HEK293 (cell line): ENCODE data around the gene FARSA.

Experiments
- CTCF ChIA-PET: fragments of 350-600 bp; formaldehyde crosslinking; extraction: SDS; loops from one replicate; lab custom pipeline; 2021; ENCODE audit warnings: antibody characterized with exemption; lab: Yijun Ruan, JAX
- POLR2A ChIA-PET: fragments of 300-600 bp; formaldehyde crosslinking; extraction: SDS; loops from one replicate; lab custom pipeline; 2020; ENCODE audit warnings: antibody characterized with exemption, inconsistent platforms; lab: Yijun Ruan, JAX
- H3K27ac ChIP-seq: fragments of 200-500 bp; sonication (Bioruptor generic); 2 replicates; pipeline ENCODE4 v1.5.1; 2014; ENCODE audit warnings: low read depth, low read length, control low read depth, inconsistent platforms; ENCODE audit errors: extremely low read depth
- H3K36me3 ChIP-seq, 2 experiments: fragments of 200-500 bp in 1 of 2; sonication (Bioruptor generic) in 1 of 2; 1 replicate in 1 of 2; 2 replicates in 1 of 2; pipeline ENCODE4 v1.5.1; 2014 to 2017; ENCODE audit warnings: inconsistent platforms in 2 of 2, low read length in 2 of 2; ENCODE audit not compliant: control insufficient read depth in 2 of 2, insufficient read depth in 1 of 2
- H3K4me1 ChIP-seq: fragments of 200-500 bp; sonication (Bioruptor generic); 2 replicates; pipeline ENCODE4 v1.5.1; 2014; ENCODE audit warnings: mild to moderate bottlenecking, low read length, inconsistent platforms; ENCODE audit not compliant: control insufficient read depth, insufficient read depth
- H3K4me3 ChIP-seq: 2 replicates; pipeline ENCODE4 v1.5.1; 2011; ENCODE audit warnings: low read depth, mild to moderate bottlenecking, control low read depth, low read length, moderate library complexity
- H3K9me3 ChIP-seq: fragments of 200-500 bp; sonication (Bioruptor generic); 2 replicates; pipeline ENCODE4 v1.5.1; 2014; ENCODE audit warnings: low read depth, low read length, inconsistent platforms; ENCODE audit not compliant: control insufficient read depth, insufficient read depth
- KLF16 ChIP-seq: fragments of 450-650 bp; formaldehyde crosslinking; IDR thresholded peaks from 2 replicates; pipeline ENCODE4 v1.5.1; 2017; ENCODE audit warnings: missing biosample characterization, missing genetic modification characterization
- SP3 ChIP-seq: fragments of 450-650 bp; formaldehyde crosslinking; IDR thresholded peaks from 2 replicates; pipeline ENCODE4 v1.5.1; 2016; ENCODE audit warnings: missing biosample characterization, missing genetic modification characterization
- SP7 ChIP-seq: fragments of 450-650 bp; formaldehyde crosslinking; IDR thresholded peaks from 2 replicates; pipeline ENCODE4 v1.5.1; 2016; ENCODE audit warnings: missing biosample characterization, missing genetic modification characterization
- TCF7L2 ChIP-seq: IDR thresholded peaks from 2 replicates; pipeline ENCODE4 v1.6.1; 2011; ENCODE audit warnings: low read depth, mild to moderate bottlenecking, inconsistent platforms, low read length, moderate library complexity, borderline replicate concordance
- WT1 ChIP-seq: fragments of 450-650 bp; formaldehyde crosslinking; IDR thresholded peaks from 2 replicates; pipeline ENCODE4 v1.5.1; 2016; ENCODE audit warnings: missing biosample characterization, missing genetic modification characterization
- ZNF157 ChIP-seq: fragments of 450-650 bp; formaldehyde crosslinking; IDR thresholded peaks from 2 replicates; pipeline ENCODE4 v1.5.1; 2016; ENCODE audit warnings: missing biosample characterization, missing genetic modification characterization
- ZNF266 ChIP-seq: fragments of 450-650 bp; formaldehyde crosslinking; IDR thresholded peaks from 2 replicates; pipeline ENCODE4 v1.5.1; 2016; ENCODE audit warnings: missing biosample characterization, missing genetic modification characterization, low read depth
- ZNF394 ChIP-seq: fragments of 450-650 bp; formaldehyde crosslinking; IDR thresholded peaks from 2 replicates; pipeline ENCODE4 v1.5.1; 2016; ENCODE audit warnings: missing biosample characterization, missing genetic modification characterization, mild to moderate bottlenecking, moderate library complexity, borderline replicate concordance
- ZNF426 ChIP-seq: fragments of 450-650 bp; formaldehyde crosslinking; IDR thresholded peaks from 2 replicates; pipeline ENCODE4 v1.5.1; 2017; ENCODE audit warnings: missing biosample characterization, missing genetic modification characterization, mild to moderate bottlenecking, inconsistent platforms, moderate library complexity
- ZNF544 ChIP-seq: fragments of 450-650 bp; formaldehyde crosslinking; IDR thresholded peaks from 2 replicates; pipeline ENCODE4 v1.5.0; 2017; ENCODE audit warnings: missing biosample characterization, missing genetic modification characterization
- ZNF670 ChIP-seq: fragments of 450-650 bp; formaldehyde crosslinking; IDR thresholded peaks from 2 replicates; pipeline ENCODE4 v1.5.1; 2016; ENCODE audit warnings: missing biosample characterization, missing genetic modification characterization, low read depth
- ZNF785 ChIP-seq: fragments of 450-650 bp; formaldehyde crosslinking; IDR thresholded peaks from 2 replicates; pipeline ENCODE4 v1.5.1; 2016; ENCODE audit warnings: missing biosample characterization, missing genetic modification characterization
- TF ChIP-seq, protein P1 (sequence below): fragments of 450-650 bp; formaldehyde crosslinking; IDR thresholded peaks from 2 replicates; pipeline ENCODE4 v1.5.1; 2016; ENCODE audit warnings: missing biosample characterization, missing genetic modification characterization, borderline replicate concordance
- TF ChIP-seq, protein P2 (sequence below): fragments of 450-650 bp; formaldehyde crosslinking; IDR thresholded peaks from 2 replicates; pipeline ENCODE4 v1.5.1; 2016; ENCODE audit warnings: missing biosample characterization, missing genetic modification characterization
- TF ChIP-seq, protein P3 (sequence below): fragments of 450-650 bp; formaldehyde crosslinking; IDR thresholded peaks from 2 replicates; pipeline ENCODE4 v1.5.1; 2016; ENCODE audit warnings: missing biosample characterization, missing genetic modification characterization
- TF ChIP-seq, protein P4 (sequence below): fragments of 450-650 bp; formaldehyde crosslinking; IDR thresholded peaks from 2 replicates; pipeline ENCODE4 v1.5.1; 2016; ENCODE audit warnings: missing biosample characterization, missing genetic modification characterization
- TF ChIP-seq, protein P5 (sequence below): fragments of 450-650 bp; formaldehyde crosslinking; IDR thresholded peaks from 2 replicates; pipeline ENCODE4 v1.5.1; 2017; ENCODE audit warnings: missing biosample characterization, missing genetic modification characterization
- TF ChIP-seq, protein P6 (sequence below): fragments of 450-650 bp; formaldehyde crosslinking; IDR thresholded peaks from 2 replicates; pipeline ENCODE4 v1.5.1; 2016; ENCODE audit warnings: missing biosample characterization, missing genetic modification characterization

Gene FARSA

DNA sequence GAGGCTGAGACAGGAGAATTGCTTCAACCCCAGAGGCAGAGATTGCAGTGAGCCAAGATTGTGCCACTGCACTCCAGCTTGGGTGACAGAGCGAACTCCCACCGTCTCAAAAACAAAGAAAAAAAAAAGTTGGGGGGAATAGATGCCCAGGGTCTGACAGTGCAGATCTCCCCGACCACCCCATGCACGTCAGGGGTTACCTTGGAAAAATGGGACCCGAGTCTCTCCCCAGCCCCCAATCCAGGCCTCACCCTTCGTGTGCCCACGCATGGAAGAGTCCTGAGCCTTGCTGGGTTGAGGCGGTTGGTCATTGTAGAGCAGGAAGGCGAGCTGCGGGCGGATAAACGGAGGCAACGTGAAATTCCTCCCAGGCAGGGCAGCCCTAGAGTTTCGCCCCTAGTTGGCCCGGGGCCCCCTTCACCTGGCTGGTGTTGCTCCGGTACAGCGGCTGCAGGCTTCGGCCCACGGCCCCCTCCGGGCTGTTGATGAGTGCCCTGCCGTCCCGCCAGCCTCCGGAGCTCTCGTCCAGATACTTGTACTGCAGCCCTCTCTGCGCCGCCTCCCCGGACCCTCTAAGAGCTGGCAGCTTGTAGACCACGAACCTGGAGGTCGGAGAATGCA, 52.9 kb downstream of the FARSA start (continued):
- TF ChIP-seq WT1 (tag by site-specific recombination): no peak
- no peak for TF ChIP-seq ZNF266
- 0 out of 2 replicates have a peak, but pooled peaks have one; percentile 33 for TF ChIP-seq SP7 (tag by site-specific recombination)
- TF ChIP-seq, protein P1, sequence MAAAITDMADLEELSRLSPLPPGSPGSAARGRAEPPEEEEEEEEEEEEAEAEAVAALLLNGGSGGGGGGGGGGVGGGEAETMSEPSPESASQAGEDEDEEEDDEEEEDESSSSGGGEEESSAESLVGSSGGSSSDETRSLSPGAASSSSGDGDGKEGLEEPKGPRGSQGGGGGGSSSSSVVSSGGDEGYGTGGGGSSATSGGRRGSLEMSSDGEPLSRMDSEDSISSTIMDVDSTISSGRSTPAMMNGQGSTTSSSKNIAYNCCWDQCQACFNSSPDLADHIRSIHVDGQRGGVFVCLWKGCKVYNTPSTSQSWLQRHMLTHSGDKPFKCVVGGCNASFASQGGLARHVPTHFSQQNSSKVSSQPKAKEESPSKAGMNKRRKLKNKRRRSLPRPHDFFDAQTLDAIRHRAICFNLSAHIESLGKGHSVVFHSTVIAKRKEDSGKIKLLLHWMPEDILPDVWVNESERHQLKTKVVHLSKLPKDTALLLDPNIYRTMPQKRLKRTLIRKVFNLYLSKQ (tag by site-specific recombination): no peak
- TF ChIP-seq, protein P2, sequence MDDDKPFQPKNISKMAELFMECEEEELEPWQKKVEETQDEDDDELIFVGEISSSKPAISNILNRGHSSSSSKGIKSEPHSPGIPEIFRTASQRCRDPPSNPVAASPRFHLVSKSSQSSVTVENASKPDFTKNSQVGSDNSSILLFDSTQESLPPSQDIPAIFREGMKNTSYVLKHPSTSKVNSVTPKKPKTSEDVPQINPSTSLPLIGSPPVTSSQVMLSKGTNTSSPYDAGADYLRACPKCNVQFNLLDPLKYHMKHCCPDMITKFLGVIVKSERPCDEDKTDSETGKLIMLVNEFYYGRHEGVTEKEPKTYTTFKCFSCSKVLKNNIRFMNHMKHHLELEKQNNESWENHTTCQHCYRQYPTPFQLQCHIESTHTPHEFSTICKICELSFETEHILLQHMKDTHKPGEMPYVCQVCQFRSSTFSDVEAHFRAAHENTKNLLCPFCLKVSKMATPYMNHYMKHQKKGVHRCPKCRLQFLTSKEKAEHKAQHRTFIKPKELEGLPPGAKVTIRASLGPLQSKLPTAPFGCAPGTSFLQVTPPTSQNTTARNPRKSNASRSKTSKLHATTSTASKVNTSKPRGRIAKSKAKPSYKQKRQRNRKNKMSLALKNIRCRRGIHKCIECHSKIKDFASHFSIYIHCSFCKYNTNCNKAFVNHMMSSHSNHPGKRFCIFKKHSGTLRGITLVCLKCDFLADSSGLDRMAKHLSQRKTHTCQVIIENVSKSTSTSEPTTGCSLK (tag by site-specific recombination): no peak
- TF ChIP-seq, protein P3, sequence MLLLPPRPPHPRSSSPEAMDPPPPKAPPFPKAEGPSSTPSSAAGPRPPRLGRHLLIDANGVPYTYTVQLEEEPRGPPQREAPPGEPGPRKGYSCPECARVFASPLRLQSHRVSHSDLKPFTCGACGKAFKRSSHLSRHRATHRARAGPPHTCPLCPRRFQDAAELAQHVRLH (tag by site-specific recombination): peak; percentile 76
- no peak for TF ChIP-seq ZNF785 (tag by site-specific recombination)
- TF ChIP-seq, protein P4, sequence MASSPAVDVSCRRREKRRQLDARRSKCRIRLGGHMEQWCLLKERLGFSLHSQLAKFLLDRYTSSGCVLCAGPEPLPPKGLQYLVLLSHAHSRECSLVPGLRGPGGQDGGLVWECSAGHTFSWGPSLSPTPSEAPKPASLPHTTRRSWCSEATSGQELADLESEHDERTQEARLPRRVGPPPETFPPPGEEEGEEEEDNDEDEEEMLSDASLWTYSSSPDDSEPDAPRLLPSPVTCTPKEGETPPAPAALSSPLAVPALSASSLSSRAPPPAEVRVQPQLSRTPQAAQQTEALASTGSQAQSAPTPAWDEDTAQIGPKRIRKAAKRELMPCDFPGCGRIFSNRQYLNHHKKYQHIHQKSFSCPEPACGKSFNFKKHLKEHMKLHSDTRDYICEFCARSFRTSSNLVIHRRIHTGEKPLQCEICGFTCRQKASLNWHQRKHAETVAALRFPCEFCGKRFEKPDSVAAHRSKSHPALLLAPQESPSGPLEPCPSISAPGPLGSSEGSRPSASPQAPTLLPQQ (tag by site-specific recombination): no peak
- no peak for TF ChIP-seq ZNF394 (tag by site-specific recombination)
- peak; percentile 11; the same call in 1 of the 2 replicates for TF ChIP-seq SP3 (tag by site-specific recombination)
- TF ChIP-seq ZNF670 (tag by site-specific recombination): no peak
- TF ChIP-seq KLF16 (tag by site-specific recombination): no peak
- TF ChIP-seq ZNF157 (tag by site-specific recombination): no peak
- TF ChIP-seq, protein P5, sequence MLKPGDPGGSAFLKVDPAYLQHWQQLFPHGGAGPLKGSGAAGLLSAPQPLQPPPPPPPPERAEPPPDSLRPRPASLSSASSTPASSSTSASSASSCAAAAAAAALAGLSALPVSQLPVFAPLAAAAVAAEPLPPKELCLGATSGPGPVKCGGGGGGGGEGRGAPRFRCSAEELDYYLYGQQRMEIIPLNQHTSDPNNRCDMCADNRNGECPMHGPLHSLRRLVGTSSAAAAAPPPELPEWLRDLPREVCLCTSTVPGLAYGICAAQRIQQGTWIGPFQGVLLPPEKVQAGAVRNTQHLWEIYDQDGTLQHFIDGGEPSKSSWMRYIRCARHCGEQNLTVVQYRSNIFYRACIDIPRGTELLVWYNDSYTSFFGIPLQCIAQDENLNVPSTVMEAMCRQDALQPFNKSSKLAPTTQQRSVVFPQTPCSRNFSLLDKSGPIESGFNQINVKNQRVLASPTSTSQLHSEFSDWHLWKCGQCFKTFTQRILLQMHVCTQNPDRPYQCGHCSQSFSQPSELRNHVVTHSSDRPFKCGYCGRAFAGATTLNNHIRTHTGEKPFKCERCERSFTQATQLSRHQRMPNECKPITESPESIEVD (tag by site-specific recombination): no peak
- TF ChIP-seq ZNF544: no peak
- TF ChIP-seq TCF7L2: no peak
- TF ChIP-seq ZNF426 (tag by site-specific recombination): no peak

DNA sequence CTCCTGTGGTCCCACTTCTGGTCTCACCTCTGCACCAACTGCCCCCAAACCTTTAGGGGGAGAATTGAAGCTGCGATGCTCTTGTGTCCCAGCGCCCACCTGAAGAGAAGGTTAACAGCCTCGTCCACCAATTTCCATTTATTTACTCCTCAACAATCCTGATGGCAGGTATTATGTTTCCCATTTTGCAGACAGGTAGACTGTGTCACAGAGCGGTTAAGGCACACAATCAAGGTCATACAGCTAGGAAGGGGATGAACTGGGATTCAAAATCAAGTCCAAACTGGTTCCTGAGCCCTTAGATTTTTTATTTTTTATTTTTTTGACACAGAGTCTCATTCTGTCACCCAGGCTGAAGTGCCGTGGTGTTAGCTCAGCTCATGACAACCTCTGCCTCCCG, 58.4 kb downstream of the FARSA start:
- H3K36me3 ChIP-seq: peaks cover 0 to 37% of the 10 kb centered on the region in 2 experiments; a peak in 2 of 3 replicates
- ChIA-PET CTCF (no interaction called here), POLR2A (interaction anchor here (1.0 kb wide), 1 partner anchor 10 kb away, joined by 3 read pairs; no protein-coding TSS in a partner anchor)
- TF ChIP-seq, protein P6, sequence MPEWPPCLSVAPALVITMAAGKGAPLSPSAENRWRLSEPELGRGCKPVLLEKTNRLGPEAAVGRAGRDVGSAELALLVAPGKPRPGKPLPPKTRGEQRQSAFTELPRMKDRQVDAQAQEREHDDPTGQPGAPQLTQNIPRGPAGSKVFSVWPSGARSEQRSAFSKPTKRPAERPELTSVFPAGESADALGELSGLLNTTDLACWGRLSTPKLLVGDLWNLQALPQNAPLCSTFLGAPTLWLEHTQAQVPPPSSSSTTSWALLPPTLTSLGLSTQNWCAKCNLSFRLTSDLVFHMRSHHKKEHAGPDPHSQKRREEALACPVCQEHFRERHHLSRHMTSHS: no peak
- TF ChIP-seq, all 188 proteins: peak for 0
- H3K4me1 ChIP-seq: no peaks in the 10 kb centered on the region
- H3K27ac ChIP-seq: no peak overlapping the region
- no peak overlapping the region for H3K4me3 ChIP-seq
- H3K9me3 ChIP-seq: no peaks in the 10 kb centered on the region
